NCI-H2171 treated with DMSO at 0.1 percent for 48 hours (cell line): ENCODE measurements around the gene ANKRD42.
"Not testable (repeated sequence)": the region's sequence is repeated elsewhere in the genome, so short reads cannot be mapped to it uniquely, and the experiment has no call there.

Source experiments
- DNase-seq: peaks from one replicate; lab custom pipeline; 2025; lab: John Stamatoyannopoulos, UW

ANKRD42 gene

DNA sequence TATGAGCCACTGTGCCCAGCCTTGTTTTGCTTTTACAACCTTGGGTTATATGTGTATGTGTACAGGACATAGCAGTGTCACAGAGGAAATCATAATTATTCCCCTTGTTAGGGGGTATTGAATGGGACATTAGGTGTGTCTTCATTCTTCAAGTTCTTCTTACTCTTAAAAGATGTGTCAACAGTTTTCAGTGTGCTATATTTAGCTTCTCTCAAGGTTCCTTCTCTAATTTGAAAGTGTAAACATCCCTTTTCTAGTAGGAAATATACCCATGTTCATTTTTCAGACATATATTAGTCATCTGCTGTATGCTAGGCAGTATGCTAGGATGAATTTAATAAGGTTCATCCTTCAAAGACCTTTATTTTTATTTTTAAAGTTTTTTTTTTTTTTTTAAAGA is 19.5 kb upstream of the ANKRD42 start:
- DNase-seq: no peak

DNA sequence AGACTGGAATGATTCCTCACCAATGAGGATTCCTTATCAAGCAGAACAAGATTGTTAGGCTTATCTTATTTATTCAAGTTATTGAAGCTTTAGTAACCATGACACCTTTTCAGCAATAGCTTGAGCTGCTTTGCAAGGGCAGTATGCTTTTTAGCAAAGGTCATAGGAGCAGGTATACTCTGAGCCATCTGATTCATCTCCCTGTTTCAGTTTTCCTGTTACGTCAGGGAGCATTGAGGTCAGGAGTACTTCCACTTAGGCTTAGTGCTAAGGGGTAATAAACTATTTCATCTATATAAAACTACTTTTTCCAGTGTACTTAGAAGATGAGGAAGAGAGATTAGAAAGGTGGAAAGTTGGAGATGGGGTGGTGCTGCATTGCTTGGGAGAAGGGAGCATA is 17.7 kb upstream of the ANKRD42 start:
- no peak for DNase-seq

DNA sequence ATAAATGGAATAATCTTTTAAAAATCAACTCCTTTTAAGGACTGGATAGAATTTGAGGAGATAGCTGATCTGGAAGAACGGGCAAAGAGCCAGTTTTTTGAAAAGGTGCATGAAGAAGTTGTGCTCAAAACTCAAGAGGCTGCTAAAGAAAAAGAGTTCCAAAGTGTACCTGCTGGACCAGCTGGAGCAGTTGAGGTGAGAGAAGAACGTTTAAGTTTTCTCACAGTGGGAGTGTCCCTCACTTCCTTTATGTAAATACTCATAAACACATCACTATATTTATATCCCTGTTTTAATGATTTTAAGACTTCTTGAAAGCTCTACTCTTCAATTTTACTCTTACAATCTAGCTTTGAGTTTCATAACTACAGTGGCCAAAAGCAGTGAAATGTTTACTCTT is 11.7 kb upstream of the ANKRD42 start:
- DNase-seq: no peak

DNA sequence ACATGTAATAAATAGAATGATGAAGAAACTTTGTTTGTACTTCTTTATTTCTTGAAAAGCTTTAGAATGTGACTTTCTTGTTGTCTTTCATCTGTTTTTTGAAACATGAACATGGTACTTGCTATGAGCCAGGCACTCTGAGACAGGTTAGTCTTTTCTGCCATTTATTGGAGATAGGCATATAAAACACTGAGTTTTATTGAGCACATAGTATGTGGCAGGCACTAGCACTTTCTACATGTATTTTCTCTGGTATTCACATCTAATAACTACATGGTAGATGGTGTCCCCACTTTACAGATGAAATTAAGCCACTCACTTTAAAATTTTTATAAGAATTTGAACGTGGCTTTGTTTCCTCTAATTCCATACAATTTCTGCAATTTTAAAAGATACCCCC is 7.7 kb upstream of the ANKRD42 start:
- DNase-seq: no peak

DNA sequence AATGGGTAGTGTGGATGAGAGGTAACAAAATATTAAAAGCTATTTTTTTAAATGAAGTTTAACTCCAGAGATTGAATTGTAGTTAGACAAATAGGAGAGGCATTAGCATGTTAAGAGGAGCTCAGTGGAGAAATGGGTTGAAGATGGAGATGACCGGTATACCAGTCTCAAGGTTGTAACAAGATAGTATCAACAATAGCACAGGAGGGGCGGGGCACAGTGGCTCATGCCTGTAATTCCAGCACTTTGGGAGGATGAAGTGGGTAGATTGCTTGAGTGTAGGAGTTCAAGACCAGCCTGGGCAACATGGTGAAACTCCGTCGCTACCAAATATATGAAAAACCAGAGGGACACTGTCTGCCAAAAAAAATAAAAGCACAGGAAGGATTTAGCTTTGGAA is 6.0 kb upstream of the ANKRD42 start:
- DNase-seq: no peak

DNA sequence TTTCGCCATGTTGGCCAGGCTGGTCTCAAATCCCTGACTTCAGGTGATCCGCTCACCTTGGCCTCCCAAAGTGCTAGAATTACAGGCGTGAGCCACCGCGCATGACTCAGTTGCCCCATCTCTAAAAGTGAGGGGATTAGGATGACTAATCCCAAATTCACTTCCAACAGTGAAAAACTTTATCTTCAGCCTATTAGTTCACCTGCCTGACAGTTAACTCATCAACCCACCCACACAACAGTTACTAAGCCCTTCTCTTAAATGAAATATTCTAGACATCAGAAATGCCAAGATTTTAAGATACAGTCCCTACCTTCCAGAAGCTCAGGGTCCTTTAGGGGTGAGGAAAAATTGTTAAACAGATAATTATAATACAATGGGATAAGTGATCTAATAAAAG is 2.0 kb upstream of the ANKRD42 start:
- no peak for DNase-seq

DNA sequence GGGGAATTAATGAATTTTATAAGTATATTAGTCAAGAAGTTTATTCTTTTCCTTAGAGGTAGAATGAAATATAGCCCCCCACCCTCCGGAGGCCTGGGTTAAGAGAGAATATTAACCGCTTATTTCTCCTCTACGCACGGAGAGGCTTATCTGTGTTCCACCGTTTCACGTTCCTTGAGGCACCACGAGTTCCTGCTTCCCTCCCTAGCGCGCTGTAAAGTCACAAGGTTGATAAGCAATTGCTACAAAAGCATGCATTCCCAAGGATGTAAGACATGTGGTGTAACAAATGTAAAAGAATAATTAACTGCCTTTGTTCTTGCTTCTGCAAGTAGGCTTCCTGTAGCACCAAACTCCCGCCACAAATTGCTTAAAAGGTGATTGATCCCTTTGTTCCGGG is 1.5 kb upstream of the ANKRD42 start:
- DNase-seq: no peak

DNA sequence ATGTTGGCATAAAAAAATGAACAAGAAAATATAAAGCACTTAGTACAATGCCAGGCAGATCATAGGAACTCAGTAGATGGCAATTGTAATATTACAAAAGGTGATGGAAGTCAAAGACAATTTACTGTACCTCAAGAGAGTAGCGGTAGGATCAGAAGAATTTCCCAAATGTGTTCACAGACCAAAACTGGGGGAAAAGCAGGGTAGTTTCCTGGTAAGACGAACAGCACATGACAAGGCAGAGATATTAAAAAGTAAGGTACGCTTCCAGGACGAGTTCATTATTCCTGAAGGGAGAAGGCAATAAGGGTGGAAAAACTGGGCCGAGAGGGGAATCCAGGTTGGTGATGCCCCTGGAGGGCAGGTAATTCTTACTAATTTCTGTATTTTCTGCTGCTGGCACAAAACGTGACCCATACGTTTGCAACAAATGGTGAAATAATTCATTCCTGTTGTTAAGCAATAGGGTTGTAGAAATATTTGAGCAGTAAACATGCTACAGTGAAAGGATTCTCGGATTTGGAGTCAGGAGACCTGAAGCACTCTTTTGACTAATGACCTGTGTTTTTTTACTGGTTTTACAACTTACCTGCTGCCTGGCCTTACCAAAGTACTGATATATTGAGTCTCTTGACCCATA is 786 bp upstream of the ANKRD42 start:
- no peak for DNase-seq

DNA sequence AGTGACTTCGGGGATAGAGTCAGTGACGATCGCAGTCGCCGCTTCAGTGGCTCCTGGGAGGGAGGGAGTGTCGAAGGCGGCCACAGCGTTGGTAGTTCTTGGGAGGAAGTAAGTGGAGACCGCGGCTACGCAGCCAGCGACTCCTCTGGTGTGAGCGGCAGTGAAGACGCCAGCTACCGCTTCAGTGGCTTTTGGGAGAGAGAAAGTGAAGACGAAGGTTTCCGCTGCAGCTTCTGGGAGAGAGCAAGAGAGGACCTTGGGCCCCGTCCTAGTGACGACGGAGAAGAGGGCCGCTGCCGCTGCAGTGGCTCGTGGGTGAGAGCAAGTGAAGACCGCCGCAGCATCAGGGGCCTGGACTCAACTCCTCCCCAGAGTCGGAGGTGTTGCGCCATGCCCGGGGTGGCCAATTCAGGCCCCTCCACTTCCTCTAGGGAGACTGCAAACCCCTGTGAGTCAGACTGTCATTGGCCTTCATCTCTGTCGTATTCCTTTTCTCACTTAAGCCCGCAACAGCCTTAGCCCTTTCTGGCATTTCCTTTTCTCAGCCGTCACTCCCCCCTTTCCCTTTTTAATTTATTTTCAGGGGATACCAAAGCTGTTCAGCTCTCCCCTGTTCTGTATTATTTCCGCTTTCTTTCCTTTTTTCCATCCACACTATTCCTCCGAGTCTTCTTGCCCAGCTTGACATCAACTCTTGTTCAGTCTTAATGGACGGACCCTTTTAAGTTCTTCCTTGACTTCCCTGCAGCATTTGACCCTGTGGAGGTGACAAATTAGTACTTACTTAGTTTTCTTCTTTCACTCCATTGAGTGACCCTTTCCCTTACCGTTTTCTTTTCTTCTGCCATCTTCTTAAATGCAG is 1.0 kb downstream of the ANKRD42 start:
- peak; percentile 5 for DNase-seq

DNA sequence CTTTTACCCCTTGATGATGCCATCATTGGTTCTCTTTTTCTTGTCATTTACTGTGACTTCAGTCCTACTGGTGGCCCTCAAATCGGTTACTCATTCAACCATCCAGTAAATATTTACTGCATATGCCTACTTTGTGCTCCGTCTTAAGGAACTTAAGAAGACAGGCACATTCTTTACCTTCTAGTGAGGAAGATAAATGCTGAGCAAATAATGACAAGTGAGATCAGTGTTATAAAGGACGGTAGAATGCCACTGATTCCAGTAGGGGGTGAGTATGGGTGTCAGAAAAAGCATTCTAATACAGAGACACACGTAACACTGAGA is 1.6 kb downstream of the ANKRD42 start:
- DNase-seq: no peak

DNA sequence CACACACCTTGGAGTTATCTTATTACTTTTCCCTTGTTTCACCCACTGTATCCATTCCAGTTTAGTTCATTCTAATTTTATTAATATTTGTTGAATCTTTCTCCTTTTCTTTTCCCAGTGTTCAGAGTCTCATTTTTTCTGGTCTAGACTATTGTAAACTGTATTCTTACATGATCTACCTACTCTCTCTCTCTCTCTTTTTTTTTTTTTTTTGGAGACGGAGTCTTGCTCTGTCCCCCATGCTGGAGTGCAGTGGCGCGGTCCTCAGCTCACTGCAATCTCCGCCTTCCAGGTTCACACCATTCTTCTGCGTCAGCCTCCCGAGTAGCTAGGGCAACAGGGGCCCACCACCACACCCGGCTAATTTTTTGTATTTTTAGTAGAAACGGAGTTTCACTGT is 2.1 kb downstream of the ANKRD42 start:
- DNase-seq: no peak

DNA sequence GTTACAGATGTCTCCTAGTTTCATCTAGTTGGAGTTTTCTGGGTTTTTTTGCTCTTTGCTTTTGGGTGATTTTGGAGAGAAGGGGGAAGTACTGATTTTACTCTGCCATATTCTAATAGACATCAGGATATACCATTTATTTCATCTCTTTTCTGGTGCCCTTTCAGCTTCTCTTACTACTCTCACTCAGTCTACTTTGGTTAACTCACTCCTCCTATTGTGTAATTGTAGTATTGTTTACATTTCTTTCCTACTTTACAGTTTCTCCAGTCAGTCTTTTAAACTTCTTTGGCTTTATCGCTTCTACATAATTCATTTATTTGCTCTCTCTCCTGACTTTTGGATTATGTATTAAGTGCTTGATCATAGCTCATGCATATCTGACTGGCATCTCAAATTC is 6.5 kb downstream of the ANKRD42 start:
- no peak for DNase-seq

DNA sequence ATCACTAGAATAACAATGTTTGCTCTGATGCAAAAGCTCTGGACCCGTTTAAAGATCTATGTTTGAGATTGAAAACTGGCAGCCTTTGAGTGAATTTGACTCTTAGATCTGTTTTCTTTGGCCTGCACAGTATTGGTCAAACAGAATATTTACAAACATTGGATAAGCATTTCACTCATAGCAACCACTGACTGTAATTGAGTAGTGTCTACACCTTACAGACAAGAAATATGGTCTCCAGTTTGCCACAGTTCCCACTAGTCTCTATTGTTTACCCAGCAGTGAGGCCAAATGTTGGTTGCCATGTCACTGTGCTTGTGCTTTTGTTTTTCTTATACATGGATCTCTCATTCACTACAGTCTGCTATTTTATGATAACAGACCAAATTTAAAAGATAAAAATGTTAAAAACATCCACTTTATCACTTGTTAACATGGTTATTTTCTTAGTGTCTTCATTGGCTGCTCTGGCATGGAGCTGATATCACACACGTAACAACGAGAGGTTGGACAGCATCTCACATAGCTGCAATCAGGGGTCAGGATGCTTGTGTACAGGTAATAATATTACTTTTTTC is 12.2 kb downstream of the ANKRD42 start:
- DNase-seq: no peak

DNA sequence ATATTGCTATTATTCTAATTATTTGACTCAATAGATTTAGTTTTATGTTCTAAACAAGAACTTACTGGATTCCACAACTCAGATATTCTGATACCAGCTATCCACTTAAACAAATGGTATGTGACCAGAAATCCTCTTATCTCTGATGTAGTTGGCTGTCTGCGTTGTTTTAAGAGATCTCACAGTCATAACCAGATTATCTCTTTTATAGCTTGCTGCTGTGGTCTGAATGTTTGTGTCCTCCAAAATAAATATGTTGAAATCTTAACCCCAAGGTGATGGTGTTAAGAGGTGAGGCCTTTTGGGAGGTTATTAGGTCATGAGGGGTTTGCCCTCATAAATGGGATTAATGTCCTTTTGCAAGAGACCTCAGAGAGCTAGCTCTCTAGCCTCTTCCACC is 12.7 kb downstream of the ANKRD42 start:
- no peak for DNase-seq

DNA sequence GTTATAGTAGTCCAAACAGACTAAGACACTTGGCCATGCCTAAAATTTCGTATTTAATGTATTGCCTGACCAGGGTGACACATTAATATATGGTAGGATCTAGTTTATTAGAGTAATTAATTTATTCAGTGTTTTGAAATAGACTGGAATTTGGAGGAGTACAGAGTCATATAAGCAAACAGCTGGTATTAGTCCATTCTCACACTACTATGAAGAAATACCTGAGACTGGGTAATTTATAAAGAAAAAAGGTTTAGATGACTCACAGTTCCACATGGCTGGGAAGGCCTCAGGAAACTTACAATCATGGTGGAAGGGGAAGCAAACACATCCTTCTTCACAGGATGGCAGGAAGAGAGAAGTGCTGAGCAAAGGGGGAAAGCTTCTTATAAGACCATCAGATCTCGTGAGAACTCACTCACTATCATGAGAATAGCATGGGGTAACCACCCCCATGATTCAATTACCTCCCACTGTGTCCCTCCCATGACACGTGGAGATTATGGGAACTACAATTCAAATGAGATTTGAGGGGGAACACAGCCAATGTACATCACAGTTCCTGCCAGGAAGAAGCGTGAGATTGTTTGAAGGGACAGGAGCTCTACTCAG is 13.4 kb downstream of the ANKRD42 start:
- DNase-seq: not testable (repeated sequence)

DNA sequence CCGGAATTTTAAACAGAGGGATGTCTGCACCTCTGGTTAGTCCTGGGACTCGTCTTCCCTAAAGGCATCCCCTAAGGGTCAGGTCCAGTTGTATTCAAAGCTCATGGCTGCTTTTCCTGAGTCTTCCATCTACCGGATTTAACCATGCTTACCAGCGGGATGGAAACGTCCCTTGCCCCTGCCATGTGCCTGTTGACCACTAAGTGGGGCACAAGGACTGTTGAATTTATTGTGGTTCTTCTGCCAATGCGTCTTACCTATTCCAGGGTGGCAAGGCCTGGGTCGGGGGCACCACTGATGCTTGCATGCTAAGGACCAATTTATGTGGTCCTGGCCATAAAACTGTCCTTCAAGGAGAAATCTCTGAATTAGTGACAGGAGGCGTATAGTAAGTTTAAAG is 25.6 kb downstream of the ANKRD42 start:
- DNase-seq: no peak

DNA sequence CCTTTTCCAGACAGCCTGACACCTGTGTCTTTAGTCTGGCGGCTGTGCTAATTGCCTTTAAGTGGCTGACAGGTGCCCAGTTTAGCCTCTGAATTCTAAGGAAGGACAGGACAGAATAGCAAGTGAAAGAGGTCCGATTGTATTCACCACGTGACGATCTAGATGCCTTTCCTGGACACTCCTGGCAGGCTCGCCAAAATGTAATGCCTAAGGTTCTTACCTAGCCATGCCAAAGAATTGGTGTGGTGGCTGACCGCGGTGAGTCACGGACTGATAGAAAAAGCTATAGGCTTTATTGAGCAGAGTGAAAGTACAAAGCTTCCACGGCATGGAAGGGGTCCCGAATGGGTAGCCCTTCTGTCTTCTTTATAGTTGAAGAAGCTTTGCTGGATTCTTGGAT is 26.7 kb downstream of the ANKRD42 start:
- DNase-seq: no peak

DNA sequence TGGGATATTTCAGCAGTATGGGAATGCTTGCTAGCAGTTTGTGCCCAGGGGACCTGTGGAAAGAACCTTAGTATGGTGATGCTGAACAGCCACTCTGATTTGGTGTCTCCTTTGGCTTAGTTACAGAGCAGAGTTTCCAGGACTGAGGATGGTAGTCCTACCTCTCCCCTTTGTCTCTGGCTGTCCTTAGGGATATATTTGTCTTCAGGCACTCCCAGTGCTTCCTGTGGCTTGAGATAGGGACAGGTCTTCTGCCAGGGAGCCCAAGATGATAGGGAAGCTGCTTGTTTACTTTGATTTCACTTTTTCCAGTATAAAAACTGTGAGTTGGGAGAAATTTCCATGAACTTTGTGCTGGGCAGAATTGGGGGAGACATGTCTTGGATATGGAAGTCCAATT is 28.2 kb downstream of the ANKRD42 start:
- DNase-seq: no peak

DNA sequence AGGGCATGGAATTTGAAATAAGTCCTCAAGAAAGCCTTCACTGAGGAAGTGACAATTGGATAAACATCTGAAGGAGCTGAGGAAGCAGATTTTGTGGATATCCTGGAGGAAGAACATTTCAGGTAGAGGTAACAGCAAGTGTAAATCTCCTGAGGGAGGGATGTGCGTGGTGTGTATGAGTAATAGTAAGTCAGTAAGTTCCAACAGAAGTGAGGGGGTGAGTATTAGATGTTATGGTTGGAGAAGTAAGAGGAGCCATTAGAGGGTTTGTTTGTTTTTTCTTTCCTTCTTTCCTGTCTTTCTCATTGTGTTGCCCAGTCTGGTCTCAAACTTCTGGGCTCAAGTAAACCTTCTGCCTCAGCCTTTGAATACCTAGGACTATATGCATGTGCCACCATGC is 29.0 kb downstream of the ANKRD42 start:
- DNase-seq: no peak

DNA sequence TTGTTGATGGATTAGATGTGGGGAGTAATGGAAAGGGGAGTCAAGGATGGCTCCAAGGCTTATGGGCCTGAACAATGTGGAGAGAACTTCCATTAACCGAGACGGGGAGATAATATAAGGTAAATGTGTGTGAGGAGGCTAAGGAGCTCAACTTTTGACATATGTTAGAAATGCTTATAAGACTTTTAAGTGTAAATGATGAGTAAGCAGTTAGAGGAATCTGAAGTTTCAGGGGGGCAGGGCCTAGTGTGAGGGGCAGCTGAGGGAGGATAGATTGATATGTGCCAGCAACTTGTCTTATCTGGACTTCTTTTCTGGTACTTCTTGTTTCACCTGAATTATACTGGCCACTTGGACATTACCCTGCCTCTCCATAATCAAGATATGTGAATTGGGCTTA is 29.9 kb downstream of the ANKRD42 start:
- DNase-seq: no peak

DNA sequence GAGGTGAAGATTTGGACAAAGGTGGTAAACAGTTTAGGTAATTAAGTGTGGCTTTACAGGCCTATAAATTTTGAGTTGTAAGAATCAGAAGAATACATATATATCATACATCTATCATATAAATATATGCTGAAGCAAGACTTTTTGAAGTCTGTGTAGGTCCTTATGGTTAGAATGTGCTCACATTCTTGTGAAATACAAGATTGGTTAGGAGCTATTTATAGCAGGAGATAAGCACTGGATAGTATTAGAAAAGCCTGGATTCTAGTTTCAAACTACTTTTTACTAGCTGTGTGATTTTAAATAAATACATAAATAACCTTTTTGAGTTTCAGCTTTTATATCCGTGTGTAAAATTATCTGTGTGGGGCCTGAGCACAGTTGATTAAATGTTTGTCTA is 42.3 kb downstream of the ANKRD42 start:
- DNase-seq: no peak

DNA sequence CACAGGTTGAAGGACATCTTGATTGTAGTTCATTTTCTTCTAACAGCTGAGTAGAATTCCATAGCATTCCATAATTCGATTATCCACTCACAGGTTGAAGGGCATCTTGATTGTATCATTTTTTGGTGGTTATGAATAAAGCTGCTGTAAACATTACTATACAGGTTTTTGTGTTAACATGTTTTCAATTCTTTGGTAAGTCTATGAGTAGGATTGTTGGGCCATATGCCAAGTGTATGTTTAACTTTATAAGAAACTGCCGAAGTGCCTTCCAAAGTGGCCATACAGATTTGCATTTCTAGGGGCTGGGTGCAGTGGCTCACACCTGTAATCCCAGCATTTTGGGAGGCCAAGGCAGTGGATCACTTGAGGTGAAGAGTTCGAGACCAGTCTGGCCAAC is 44.6 kb downstream of the ANKRD42 start:
- DNase-seq: no peak

DNA sequence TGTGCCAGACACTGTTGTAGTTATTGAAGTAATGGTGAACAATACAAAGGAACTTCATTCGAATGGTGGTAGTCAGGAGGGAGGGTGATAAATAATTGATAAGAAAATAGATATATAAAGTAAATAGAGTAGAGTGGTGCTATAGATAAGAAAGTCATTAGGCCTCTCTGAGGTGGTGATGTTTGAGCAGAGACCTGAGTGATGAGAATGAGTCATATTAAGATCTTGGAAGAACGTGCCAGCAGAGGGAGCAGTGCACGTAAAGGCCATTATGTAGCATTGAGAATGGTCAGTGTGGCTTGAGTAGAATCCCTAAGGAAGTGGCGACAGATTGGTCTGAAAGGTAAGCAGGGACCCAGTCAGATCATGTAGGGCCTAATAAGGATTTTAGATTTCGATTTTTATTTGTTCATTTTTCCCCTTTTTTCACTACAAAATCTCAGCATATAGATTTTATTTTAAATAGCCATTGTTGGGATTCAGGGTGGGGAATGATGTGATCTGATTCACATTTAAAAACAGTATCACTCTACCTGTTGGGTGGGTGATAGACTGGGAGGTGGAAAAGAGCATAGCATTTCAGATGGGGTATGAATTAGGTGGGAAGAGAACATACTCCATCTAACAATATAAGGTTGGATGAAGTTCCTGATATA is 47.9 kb downstream of the ANKRD42 start:
- peak; percentile 17 for DNase-seq
